Brain microvascular endothelial cell (primary cell): ENCODE measurements around the gene BRF1.
"Not testable (repeated sequence)": the region's sequence is repeated elsewhere in the genome, so short reads cannot be mapped to it uniquely, and the experiment has no call there.

ENCODE experiments used
- DNase-seq: peaks from one replicate; pipeline ENCODE4 v3.0.0-alpha.2; 2020
- H3K27ac ChIP-seq: fragments of 250-450 bp; sonication (Bioruptor Pico); 2 replicates; pipeline ENCODE4 v1.5.1; 2020; ENCODE audit warnings: mild to moderate bottlenecking, moderate library complexity
- H3K27me3 ChIP-seq: fragments of 250-450 bp; sonication (Bioruptor Pico); replicated peaks from 2 replicates; pipeline ENCODE4 v1.5.1; 2020; ENCODE audit warnings: mild to moderate bottlenecking
- H3K36me3 ChIP-seq: fragments of 250-450 bp; sonication (Bioruptor Pico); replicated peaks from 2 replicates; pipeline ENCODE4 v1.5.1; 2020; ENCODE audit warnings: mild to moderate bottlenecking
- H3K4me3 ChIP-seq: 2 replicates; pipeline ENCODE4 v1.5.1; 2011; ENCODE audit warnings: low read depth, mild to moderate bottlenecking, control low read depth, low read length, moderate library complexity
- CTCF ChIP-seq: IDR thresholded peaks from 2 replicates; pipeline ENCODE4 v1.5.1; 2011; ENCODE audit warnings: low read depth, mild to moderate bottlenecking, moderate library complexity, low read length, control low read depth, inconsistent platforms; ENCODE audit errors: missing control alignments
- in situ Hi-C: cut with HindIII; loops from 2 replicates; pipeline ENCODE4 v1.10.0; 2017; ENCODE audit warnings: low sequenced_read_pairs, low pct_ligation_motif_present

BRF1 gene

GRCh38 chr14:105301103-105301914, 508 bp upstream of the BRF1 start:
- H3K4me3 ChIP-seq = peak overlapping the region; percentile 82
- no peak for TF ChIP-seq CTCF
- DNase-seq = peak; percentile 90
- H3K27ac ChIP-seq = peak overlapping the region; percentile 81
- in situ Hi-C loops = no loop called here
- no peaks in the 10 kb centered on the region for H3K27me3 ChIP-seq
- H3K36me3 ChIP-seq = no peaks in the 10 kb centered on the region

- Histone ChIP-seq H3K27me3 (no peaks in the 10 kb centered on the region), H3K27ac (peak overlapping the region; percentile 81), H3K4me3 (peak overlapping the region; percentile 82), H3K36me3 (no peaks in the 10 kb centered on the region)
- no peak for DNase-seq
- in situ Hi-C loops = no loop called here
- no peak for TF ChIP-seq CTCF
These were observed 903 bp downstream of the BRF1 start for GRCh38 chr14:105299654-105300541.

- H3K36me3 ChIP-seq, H3K27ac ChIP-seq, in situ Hi-C loops, H3K4me3 ChIP-seq, DNase-seq, H3K27me3 ChIP-seq: not testable (repeated sequence)
These were observed 3.5 kb downstream of the BRF1 start for GRCh38 chr14:105297311-105297710.

- in situ Hi-C loops = no loop called here
- H3K4me3 ChIP-seq = no peak overlapping the region
- H3K27ac ChIP-seq = no peak overlapping the region
- H3K27me3 ChIP-seq = no peaks in the 10 kb centered on the region
- DNase-seq = peak; percentile 55
- TF ChIP-seq CTCF = no peak
- no peaks in the 10 kb centered on the region for H3K36me3 ChIP-seq
These were observed 6.6 kb downstream of the BRF1 start for GRCh38 chr14:105294142-105294597.

GRCh38 chr14:105292826-105293711, 7.7 kb downstream of the BRF1 start:
- H3K4me3 ChIP-seq = no peak overlapping the region
- DNase-seq = no peak
- no peaks in the 10 kb centered on the region for H3K27me3 ChIP-seq
- no peaks in the 10 kb centered on the region for H3K36me3 ChIP-seq
- in situ Hi-C loops = no loop called here
- no peak overlapping the region for H3K27ac ChIP-seq
- no peak for TF ChIP-seq CTCF
